Heart left ventricle (tissue), 13 donors: ENCODE measurements around the gene DHX57.

Experiments
- CTCF ChIP-seq, 12 donors: fragments of 200-600 bp; sonication (generic) in 4 of 12; IDR thresholded peaks; one replicate each; pipeline versions ENCODE4 v1.5.0 to v1.8.0; 2018 to 2022; ENCODE audit warnings: antibody characterized with exemption in 12 of 12, mild to moderate bottlenecking in 5 of 12
- POLR2A ChIP-seq, 2 donors: fragments of 450-650 bp; IDR thresholded peaks; one replicate each; pipeline ENCODE4 v1.6.1; 2017; ENCODE audit warnings: antibody characterized with exemption in 2 of 2, mild to moderate bottlenecking in 2 of 2, moderate library complexity in 2 of 2
- donor health status: ischemic (EF 13 %, LVEDD 7.1; RV severe dilation, severe dysfunction).
- donor health status: DM: no; HTN: yes; CAD: no.
- donor health status: DM: no; HTN: no; CAD: no.
- donor health status: ischemic (EF 25% LVEDD 6.9; RV normal size, moderate dysfunction).
- donor health status: ischemic (EF 25% LVEDD 5.7; RV mildly dilated, moderate dysfunction).
- donor health status: ischemic (EF 35%, LVEDD 5.7; RV mildly dilated, moderate dysfunction).
- donor health status: nonischemic (EF 11% LVEDD 7.7; RV severe dilation, severe dysfunction).
- donor health status: DM: yes; HTN: yes; CAD: no.
- donor health status: PGD.
- donor health status: ischemic (EF 29% LVEDD 5.4; RV normal size, mild dysfunction).
- donor health status: nonischemic (EF 23%, LVEDD 6.1; RV moderate dilation, normal function).

GRCh38 chr2:38810488-38810887 is 65.2 kb downstream of the DHX57 start:
- TF ChIP-seq CTCF (IDR thresholded peaks at IDR 0.05), result no peak
- TF ChIP-seq POLR2A (IDR thresholded peaks at IDR 0.05), result no peak
